ENCODE measurements around the gene ZBTB7C. TPM values are rescaled to one million over a fixed set of nuclear protein-coding genes. Genes with fewer than 3 reads are reported as not detected.
A peak's percentile ranks its signal among the peaks of the same experiment; 100 is the strongest.

ZBTB7C gene
- total RNA-seq, 6 experiments from 2014 or later, result not detected

DNA sequence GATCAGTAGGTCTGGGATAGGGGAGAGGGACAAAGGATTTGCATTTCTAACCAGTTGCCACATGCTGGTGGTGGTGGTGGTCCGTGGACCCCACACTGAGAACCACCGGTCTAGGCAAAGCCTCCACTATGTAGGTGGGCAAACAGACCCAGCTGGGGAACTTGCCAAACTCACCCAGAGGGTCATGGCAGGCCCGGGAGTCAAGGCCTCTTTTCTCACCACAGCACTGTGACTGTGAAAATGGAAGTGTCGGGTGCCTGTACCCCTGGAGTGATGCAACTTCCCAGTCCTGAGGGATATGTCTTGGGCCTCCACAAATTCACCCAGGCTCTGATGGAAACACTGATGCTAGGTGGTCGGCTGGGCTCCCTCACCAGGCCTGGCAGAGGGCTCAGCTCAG is 377.5 kb downstream of the ZBTB7C start:
- no peaks in the 10 kb centered on the region for H3K36me3 Mint-ChIP-seq (ENCODE audit: low read depth)
- TF ChIP-seq CTCF (IDR thresholded peaks at IDR 0.05), result no peak
- no peak for DNase-seq
- H3K9me3 Mint-ChIP-seq, result no peaks in the 10 kb centered on the region
- H3K27me3 Mint-ChIP-seq (ENCODE audit: insufficient read depth), result peaks cover 10% of the 10 kb centered on the region
- H3K4me1 Mint-ChIP-seq (ENCODE audit: low read depth), result peaks cover 19% of the 10 kb centered on the region
- H3K27ac Mint-ChIP-seq, result no peak overlapping the region
- no peak overlapping the region for H3K4me3 Mint-ChIP-seq

- Mint-ChIP-seq H3K4me3 (no peak overlapping the region), H3K4me1 (ENCODE audit: low read depth) (peaks cover 14% of the 10 kb centered on the region), H3K36me3 (ENCODE audit: low read depth) (no peaks in the 10 kb centered on the region), H3K27me3 (ENCODE audit: insufficient read depth) (peaks cover 10% of the 10 kb centered on the region), H3K9me3 (no peaks in the 10 kb centered on the region), H3K27ac (no peak overlapping the region)
- DNase-seq, result peak; percentile 49
- TF ChIP-seq CTCF (IDR thresholded peaks at IDR 0.05), result peak; percentile 82
These were observed 378.3 kb downstream of the ZBTB7C start for GRCh38 chr18:48030616-48031480.

DNA sequence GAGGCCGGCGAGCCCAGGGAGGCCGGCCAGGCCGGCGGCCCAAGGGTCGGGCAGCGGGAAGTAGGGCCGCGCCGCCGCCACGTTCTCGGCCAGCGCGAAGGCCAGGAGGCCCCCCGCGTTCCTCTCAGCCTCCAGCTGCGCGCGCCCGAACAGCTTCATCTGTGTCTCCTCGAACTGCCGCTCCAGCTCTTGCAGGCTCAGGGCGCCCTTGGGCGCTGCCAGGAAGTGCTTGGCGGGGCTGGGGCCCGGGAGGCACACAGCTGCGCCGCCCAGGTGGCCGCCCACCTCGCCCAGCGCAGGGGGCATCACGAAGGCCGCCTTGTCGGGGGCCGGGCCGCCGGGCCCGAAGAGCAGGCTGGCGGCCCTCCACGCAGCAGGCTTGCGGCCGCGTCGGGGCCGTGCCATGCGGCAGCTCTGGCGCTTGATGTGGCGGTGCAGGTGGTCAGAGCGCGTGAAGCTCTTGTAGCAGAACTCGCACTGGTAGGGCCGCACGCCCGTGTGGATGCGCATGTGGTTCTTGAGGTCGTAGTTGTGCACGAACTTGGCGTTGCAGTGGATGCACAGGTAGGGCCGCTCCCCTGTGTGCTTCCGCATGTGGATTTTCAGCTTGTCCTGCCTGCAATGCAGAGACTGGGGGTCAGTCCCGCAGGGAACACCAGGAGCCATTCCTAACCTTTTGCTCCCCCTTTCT is 379.7 kb downstream of the ZBTB7C start:
- H3K4me1 Mint-ChIP-seq (ENCODE audit: low read depth), result peaks cover 14% of the 10 kb centered on the region
- no peak for TF ChIP-seq CTCF (IDR thresholded peaks at IDR 0.05)
- DNase-seq, result no peak
- no peaks in the 10 kb centered on the region for H3K9me3 Mint-ChIP-seq
- no peak overlapping the region for H3K4me3 Mint-ChIP-seq
- H3K27me3 Mint-ChIP-seq (ENCODE audit: insufficient read depth), result peaks cover 12% of the 10 kb centered on the region
- H3K36me3 Mint-ChIP-seq (ENCODE audit: low read depth), result no peaks in the 10 kb centered on the region
- H3K27ac Mint-ChIP-seq, result no peak overlapping the region

- Mint-ChIP-seq H3K9me3 (no peaks in the 10 kb centered on the region), H3K27ac (no peak overlapping the region), H3K4me1 (ENCODE audit: low read depth) (peaks cover 9% of the 10 kb centered on the region), H3K27me3 (ENCODE audit: insufficient read depth) (peaks cover 13% of the 10 kb centered on the region), H3K36me3 (ENCODE audit: low read depth) (no peaks in the 10 kb centered on the region), H3K4me3 (no peak overlapping the region)
- no peak for DNase-seq
- TF ChIP-seq CTCF (IDR thresholded peaks at IDR 0.05), result no peak
These were observed 380.5 kb downstream of the ZBTB7C start for GRCh38 chr18:48028696-48029095.

- H3K4me1 Mint-ChIP-seq (ENCODE audit: low read depth), result peaks cover 3% of the 10 kb centered on the region
- H3K27me3 Mint-ChIP-seq (ENCODE audit: insufficient read depth), result peaks cover 13% of the 10 kb centered on the region
- TF ChIP-seq CTCF (IDR thresholded peaks at IDR 0.05), result peak; percentile 42; the same call in 1 of the 2 replicates
- DNase-seq, result no peak
- H3K9me3 Mint-ChIP-seq, result no peaks in the 10 kb centered on the region
- no peak overlapping the region for H3K4me3 Mint-ChIP-seq
- no peak overlapping the region for H3K27ac Mint-ChIP-seq
- no peaks in the 10 kb centered on the region for H3K36me3 Mint-ChIP-seq (ENCODE audit: low read depth)
These were observed 381.1 kb downstream of the ZBTB7C start for GRCh38 chr18:48028081-48028480.

Data from HFFc6 (cell line).